Stimulated activated CD4-positive, alpha-beta T cell treated with anti-CD3 and anti-CD28 coated beads, Interleukin-1b, Interleukin-23, amount 100 ng/mL, for 4 hours (primary cell): ENCODE measurements around the gene CYP46A1.

ENCODE experiments used
- DNase-seq, 2 donors: peaks; one replicate each; pipeline ENCODE4 v3.0.0-alpha.2; 2020; ENCODE audit warnings: low read depth in 2 of 2

The CYP46A1 gene

GRCh38 chr14:99687284-99688209 lies 3.4 kb downstream of the CYP46A1 start:
- DNase-seq, result peak in 1 of 2 donors; percentile 25

GRCh38 chr14:99688210-99688581 lies 4.1 kb downstream of the CYP46A1 start:
- DNase-seq, result no peak

- DNase-seq, result no peak
Measured at GRCh38 chr14:99688629-99689028, 4.5 kb downstream of the CYP46A1 start.

GRCh38 chr14:99689266-99690236 lies 5.5 kb downstream of the CYP46A1 start:
- DNase-seq, result no peak

GRCh38 chr14:99690636-99691035 lies 6.5 kb downstream of the CYP46A1 start:
- no peak for DNase-seq

- no peak for DNase-seq
Measured at GRCh38 chr14:99691111-99691885, 7.2 kb downstream of the CYP46A1 start.

- DNase-seq, result no peak
Measured at GRCh38 chr14:99693918-99694317, 9.8 kb downstream of the CYP46A1 start.

GRCh38 chr14:99696929-99697328 lies 12.8 kb downstream of the CYP46A1 start:
- DNase-seq, result no peak

- DNase-seq, result no peak
Measured at GRCh38 chr14:99698236-99698635, 14.1 kb downstream of the CYP46A1 start.

- no peak for DNase-seq
Measured at GRCh38 chr14:99698642-99699041, 14.5 kb downstream of the CYP46A1 start.

- DNase-seq, result no peak
Measured at GRCh38 chr14:99699085-99699760, 15.1 kb downstream of the CYP46A1 start.

- no peak for DNase-seq
Measured at GRCh38 chr14:99699861-99700260, 15.8 kb downstream of the CYP46A1 start.

GRCh38 chr14:99700379-99700778 lies 16.3 kb downstream of the CYP46A1 start:
- DNase-seq, result no peak

GRCh38 chr14:99701260-99701659 lies 17.2 kb downstream of the CYP46A1 start:
- DNase-seq, result no peak

GRCh38 chr14:99702115-99702514 lies 18.0 kb downstream of the CYP46A1 start:
- no peak for DNase-seq

GRCh38 chr14:99703381-99703780 lies 19.3 kb downstream of the CYP46A1 start:
- DNase-seq, result no peak

- DNase-seq, result no peak
Measured at GRCh38 chr14:99704037-99704436, 19.9 kb downstream of the CYP46A1 start.

GRCh38 chr14:99706107-99706900 lies 22.2 kb downstream of the CYP46A1 start:
- no peak for DNase-seq

- no peak for DNase-seq
Measured at GRCh38 chr14:99707420-99707819, 23.3 kb downstream of the CYP46A1 start.

GRCh38 chr14:99707921-99708320 lies 23.8 kb downstream of the CYP46A1 start:
- DNase-seq, result no peak
